Neutrophil (primary cell): ENCODE results near the gene KRR1.

Experiments used
- H3K27ac ChIP-seq: fragments of 200-600 bp; sonication (generic); 2 replicates; pipeline ENCODE4 v1.5.1; 2016; ENCODE audit warnings: mild to moderate bottlenecking, moderate library complexity
- H3K27me3 ChIP-seq: fragments of 200-600 bp; sonication (generic); 2 replicates; pipeline ENCODE4 v1.6.0; 2016; ENCODE audit warnings: mild to moderate bottlenecking
- H3K36me3 ChIP-seq: fragments of 200-600 bp; sonication (generic); 2 replicates; pipeline ENCODE4 v1.5.1; 2017
- H3K4me1 ChIP-seq, 2 experiments: fragments of 200-600 bp in 1 of 2; sonication (generic) in 1 of 2; 1 replicate in 1 of 2; 2 replicates in 1 of 2; pipeline versions ENCODE4 v1.5.1 to v1.6.1; 2013 to 2016; ENCODE audit warnings: low read depth in 1 of 2, low read length in 1 of 2, mild to moderate bottlenecking in 1 of 2, moderate library complexity in 1 of 2; ENCODE audit not compliant: control insufficient read depth in 1 of 2, insufficient read depth in 1 of 2
- H3K4me3 ChIP-seq, 2 experiments: fragments of 200-600 bp in 1 of 2; sonication (generic) in 1 of 2; 1 replicate in 1 of 2; 2 replicates in 1 of 2; pipeline ENCODE4 v1.5.1; 2013 to 2016; ENCODE audit warnings: low read depth in 1 of 2, low read length in 1 of 2, mild to moderate bottlenecking in 1 of 2, moderate library complexity in 1 of 2
- H3K9me3 ChIP-seq: fragments of 200-600 bp; sonication (generic); 2 replicates; pipeline ENCODE4 v1.5.1; 2016
- CTCF ChIP-seq: fragments of 200-600 bp; sonication (generic); IDR thresholded peaks from 2 replicates; pipeline ENCODE4 v1.5.1; 2016; ENCODE audit warnings: antibody characterized with exemption

Gene KRR1

GRCh38 chr12:75548879-75549278 is 37.5 kb upstream of the KRR1 start:
- TF ChIP-seq CTCF = no peak
- no peaks in the 10 kb centered on the region for H3K4me1 ChIP-seq
- H3K36me3 ChIP-seq = no peaks in the 10 kb centered on the region
- no peak overlapping the region for H3K4me3 ChIP-seq
- no peaks in the 10 kb centered on the region for H3K9me3 ChIP-seq
- peaks cover 24% of the 10 kb centered on the region for H3K27me3 ChIP-seq
- H3K27ac ChIP-seq = no peak overlapping the region

DNA sequence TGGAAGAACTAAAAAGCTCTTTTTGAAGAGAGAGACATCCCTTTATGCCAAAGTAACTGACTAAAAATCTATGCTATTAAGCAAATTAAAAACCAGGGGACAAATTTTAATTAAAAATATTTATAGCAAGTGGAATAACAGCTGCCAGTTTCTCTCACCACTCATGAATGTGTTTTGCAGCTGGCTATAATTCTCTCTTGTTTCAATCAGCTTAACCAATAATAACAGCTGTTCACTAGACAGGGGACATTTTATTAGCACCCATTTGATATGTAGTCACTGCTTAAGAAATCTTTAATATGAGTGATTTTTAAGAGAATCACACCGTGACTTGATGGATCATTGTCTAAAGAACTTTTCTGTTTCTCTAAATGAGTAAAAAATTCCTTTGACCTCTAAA is 34.2 kb upstream of the KRR1 start:
- Histone ChIP-seq H3K36me3 (no peaks in the 10 kb centered on the region), H3K9me3 (no peaks in the 10 kb centered on the region), H3K4me3 (no peak overlapping the region), H3K27ac (no peak overlapping the region), H3K4me1 (no peaks in the 10 kb centered on the region), H3K27me3 (peaks cover 24% of the 10 kb centered on the region)
- no peak for TF ChIP-seq CTCF

- H3K4me3 ChIP-seq = no peak overlapping the region
- H3K4me1 ChIP-seq = no peaks in the 10 kb centered on the region
- peaks cover 11% of the 10 kb centered on the region for H3K27me3 ChIP-seq
- TF ChIP-seq CTCF = no peak
- no peaks in the 10 kb centered on the region for H3K9me3 ChIP-seq
- no peaks in the 10 kb centered on the region for H3K36me3 ChIP-seq
- H3K27ac ChIP-seq = no peak overlapping the region
Observed at GRCh38 chr12:75543529-75543928, 32.1 kb upstream of the KRR1 start.

- no peak for TF ChIP-seq CTCF
- H3K4me3 ChIP-seq = no peak overlapping the region
Observed at GRCh38 chr12:75542942-75543341, 31.5 kb upstream of the KRR1 start.

DNA sequence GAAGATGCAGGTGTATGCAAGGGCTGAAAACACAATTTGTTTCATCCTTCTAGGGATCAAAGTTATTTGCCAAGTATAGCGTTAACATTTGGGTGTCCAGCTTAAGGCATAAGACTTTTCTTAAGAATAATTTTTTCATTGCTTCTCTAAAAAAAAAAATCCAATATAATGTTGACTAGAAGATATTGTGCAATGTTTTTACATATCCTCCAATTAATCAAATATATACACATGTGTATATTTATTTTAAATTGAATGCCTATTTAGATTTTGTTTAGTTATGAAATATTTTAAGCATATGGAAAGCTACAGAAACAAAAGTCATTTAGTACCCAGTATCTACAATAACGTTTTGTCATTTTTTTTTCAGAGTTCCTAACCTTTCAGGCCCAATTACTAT is 28.5 kb upstream of the KRR1 start:
- H3K36me3 ChIP-seq = no peaks in the 10 kb centered on the region
- H3K4me1 ChIP-seq = no peaks in the 10 kb centered on the region
- no peak overlapping the region for H3K27ac ChIP-seq
- H3K4me3 ChIP-seq = no peak overlapping the region
- no peaks in the 10 kb centered on the region for H3K27me3 ChIP-seq
- no peaks in the 10 kb centered on the region for H3K9me3 ChIP-seq
- no peak for TF ChIP-seq CTCF

More at GRCh38 chr12:75542942-75543341, 31.5 kb upstream of the KRR1 start:
- Histone ChIP-seq H3K36me3 (no peaks in the 10 kb centered on the region), H3K9me3 (no peaks in the 10 kb centered on the region), H3K4me1 (no peaks in the 10 kb centered on the region), H3K27ac (no peak overlapping the region), H3K27me3 (peaks cover 5% of the 10 kb centered on the region)

DNA sequence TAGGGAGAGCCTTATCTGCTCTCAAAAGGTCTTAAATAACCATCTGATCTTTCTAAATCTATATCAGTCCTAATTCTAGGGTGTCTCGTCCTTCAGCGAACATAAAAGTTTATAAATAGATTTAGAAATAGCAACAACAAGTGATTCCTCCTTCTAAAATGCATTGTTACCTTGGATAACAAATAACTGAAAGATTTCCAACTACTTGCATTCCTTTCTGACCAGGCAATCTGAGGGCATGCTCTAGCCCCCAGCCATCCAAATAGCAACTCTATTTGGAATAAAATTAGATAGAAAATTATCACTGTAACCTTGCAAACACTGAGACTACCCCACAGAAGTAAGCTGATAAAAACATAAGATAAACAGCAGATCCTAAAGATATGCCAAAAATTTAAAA is 21.8 kb upstream of the KRR1 start:
- H3K4me3 ChIP-seq = no peak overlapping the region
- no peaks in the 10 kb centered on the region for H3K4me1 ChIP-seq
- peaks cover 6% of the 10 kb centered on the region for H3K27me3 ChIP-seq
- no peaks in the 10 kb centered on the region for H3K36me3 ChIP-seq
- no peaks in the 10 kb centered on the region for H3K9me3 ChIP-seq
- no peak for TF ChIP-seq CTCF
- H3K27ac ChIP-seq = no peak overlapping the region
